Measurements from ENCODE around the gene ENPP3.

Gene ENPP3

GRCh38 chr6:131636880-131637792 lies at the start of gene ENPP3:
Gene ENPP3 (plus strand): TSS chr6:131637302. CDS start chr6:131637385, 83 bp downstream.
- DNase-seq (ENCODE audit: low read depth), result no peak

GRCh38 chr6:131587909-131588308 lies 49.2 kb upstream of the ENPP3 start:
- DNase-seq (ENCODE audit: low read depth), result no peak

GRCh38 chr6:131588643-131589042 lies 48.5 kb upstream of the ENPP3 start:
- no peak for DNase-seq (ENCODE audit: low read depth)

- DNase-seq (ENCODE audit: low read depth), result no peak
Observed at GRCh38 chr6:131592935-131593334, 44.2 kb upstream of the ENPP3 start.

- no peak for DNase-seq (ENCODE audit: low read depth)
Observed at GRCh38 chr6:131594074-131594473, 43.0 kb upstream of the ENPP3 start.

- no peak for DNase-seq (ENCODE audit: low read depth)
Observed at GRCh38 chr6:131597446-131597845, 39.7 kb upstream of the ENPP3 start.

- no peak for DNase-seq (ENCODE audit: low read depth)
Observed at GRCh38 chr6:131600716-131601115, 36.4 kb upstream of the ENPP3 start.

GRCh38 chr6:131602781-131603312 lies 34.3 kb upstream of the ENPP3 start:
- no peak for DNase-seq (ENCODE audit: low read depth)

GRCh38 chr6:131613296-131613925 lies 23.7 kb upstream of the ENPP3 start:
- no peak for DNase-seq (ENCODE audit: low read depth)

GRCh38 chr6:131615275-131615674 lies 21.8 kb upstream of the ENPP3 start:
- no peak for DNase-seq (ENCODE audit: low read depth)

GRCh38 chr6:131627724-131628682 lies 9.1 kb upstream of the ENPP3 start, which contains the start of gene MED23:
Gene MED23 (minus strand): TSS chr6:131628242. CDS start chr6:131628049, 193 bp downstream.
- DNase-seq (ENCODE audit: low read depth), result peak; percentile 97

- DNase-seq (ENCODE audit: low read depth), result no peak
Observed at GRCh38 chr6:131628726-131629125, 8.4 kb upstream of the ENPP3 start.

GRCh38 chr6:131629651-131630050 lies 7.5 kb upstream of the ENPP3 start:
- DNase-seq (ENCODE audit: low read depth), result no peak

- no peak for DNase-seq (ENCODE audit: low read depth)
Observed at GRCh38 chr6:131631625-131632289, 5.3 kb upstream of the ENPP3 start.

GRCh38 chr6:131635384-131636340 lies 1.4 kb upstream of the ENPP3 start:
- no peak for DNase-seq (ENCODE audit: low read depth)

GRCh38 chr6:131638013-131638412 lies 911 bp downstream of the ENPP3 start:
- no peak for DNase-seq (ENCODE audit: low read depth)

GRCh38 chr6:131640100-131640499 lies 3.0 kb downstream of the ENPP3 start:
- no peak for DNase-seq (ENCODE audit: low read depth)

- no peak for DNase-seq (ENCODE audit: low read depth)
Observed at GRCh38 chr6:131640576-131640975, 3.5 kb downstream of the ENPP3 start.

- DNase-seq (ENCODE audit: low read depth), result no peak
Observed at GRCh38 chr6:131641554-131641953, 4.5 kb downstream of the ENPP3 start.

- DNase-seq (ENCODE audit: low read depth), result no peak
Observed at GRCh38 chr6:131642565-131642964, 5.5 kb downstream of the ENPP3 start.
